SK-N-SH (cell line): Measurements from ENCODE around the gene GNB5. TPM values are rescaled to one million over a fixed set of nuclear protein-coding genes. Genes with fewer than 3 reads are reported as not detected.

Source experiments
- CTCF ChIA-PET: fragments of 300-600, 350-600 bp; formaldehyde crosslinking; extraction: SDS; loops from one replicate; lab custom pipeline; 2021; lab: Yijun Ruan, JAX
- POLR2A ChIA-PET: fragments of 350-600 bp; sonication (Branson Sonifier 250); formaldehyde crosslinking; extraction: SDS; loops from one replicate; lab custom pipeline; 2020; ENCODE audit warnings: antibody characterized with exemption, inconsistent platforms; lab: Yijun Ruan, JAX
- DNase-seq: peaks from one replicate; pipeline ENCODE4 v3.0.0; 2012
- H2AFZ ChIP-seq: fragments of 200-600 bp; sonication (generic); 2 replicates; pipeline ENCODE4 v1.8.1; 2016; ENCODE audit warnings: antibody characterized with exemption, mild to moderate bottlenecking, low read depth
- H3F3A ChIP-seq: fragments of 200-600 bp; sonication (generic); replicated peaks from 2 replicates; pipeline ENCODE3; 2016; ENCODE audit warnings: antibody characterized with exemption, mild to moderate bottlenecking; ENCODE audit not compliant: insufficient read depth
- H3K27ac ChIP-seq, 2 experiments: fragments of 200-500 bp in 1 of 2; fragments of 200-600 bp in 1 of 2; sonication (Bioruptor generic) in 1 of 2; sonication (generic), shearing (Covaris generic) in 1 of 2; 2 replicates each; pipeline versions ENCODE4 v1.5.1 to v1.6.1; 2014 to 2016; ENCODE audit warnings: low read depth in 2 of 2, inconsistent platforms in 1 of 2, low read length in 1 of 2, mild to moderate bottlenecking in 1 of 2, mixed read lengths in 1 of 2
- H3K27me3 ChIP-seq: fragments of 200-600 bp; sonication (generic), shearing (Covaris generic); 2 replicates; pipeline ENCODE4 v1.6.1; 2016; ENCODE audit warnings: mixed run types; ENCODE audit not compliant: insufficient read depth
- H3K36me3 ChIP-seq, 2 experiments: fragments of 200-500 bp in 1 of 2; fragments of 200-600 bp in 1 of 2; sonication (Bioruptor generic) in 1 of 2; sonication (generic) in 1 of 2; replicated peaks in 1 of 2; 2 replicates each; pipeline versions ENCODE3 to v1.5.1; 2014 to 2016; ENCODE audit warnings: low read length in 1 of 2, mild to moderate bottlenecking in 1 of 2; ENCODE audit not compliant: insufficient read depth in 2 of 2, control insufficient read depth in 1 of 2
- H3K4me1 ChIP-seq, 2 experiments: fragments of 200-500 bp in 1 of 2; fragments of 200-600 bp in 1 of 2; sonication (Bioruptor generic) in 1 of 2; sonication (generic), shearing (Covaris generic) in 1 of 2; 2 replicates each; pipeline versions ENCODE4 v1.5.1 to v1.6.1; 2014 to 2016; ENCODE audit warnings: low read depth in 1 of 2, low read length in 1 of 2, mixed run types in 1 of 2; ENCODE audit not compliant: insufficient read depth in 2 of 2, control insufficient read depth in 1 of 2
- H3K4me2 ChIP-seq: fragments of 200-600 bp; sonication (generic), shearing (Covaris generic); 2 replicates; pipeline ENCODE4 v1.6.1; 2017; ENCODE audit warnings: mixed run types
- H3K4me3 ChIP-seq, 2 experiments: fragments of 200-500 bp in 1 of 2; fragments of 200-600 bp in 1 of 2; sonication (Bioruptor generic) in 1 of 2; sonication (generic), shearing (Covaris generic) in 1 of 2; 2 replicates each; pipeline versions ENCODE4 v1.5.1 to v1.8.1; 2014 to 2016; ENCODE audit warnings: low read depth in 2 of 2, inconsistent platforms in 1 of 2, low read length in 1 of 2, mild to moderate bottlenecking in 1 of 2, mixed read lengths in 1 of 2, moderate library complexity in 1 of 2
- H3K79me2 ChIP-seq: fragments of 200-600 bp; sonication (generic); 2 replicates; pipeline ENCODE4 v1.8.1; 2017; ENCODE audit warnings: mild to moderate bottlenecking; ENCODE audit not compliant: insufficient read depth
- H3K9ac ChIP-seq: fragments of 200-600 bp; sonication (generic); 2 replicates; pipeline ENCODE4 v1.6.1; 2017; ENCODE audit warnings: mixed run types
- H3K9me2 ChIP-seq: fragments of 200-600 bp; sonication (generic); 2 replicates; pipeline ENCODE4 v1.6.1; 2017; ENCODE audit warnings: mixed run types
- H3K9me3 ChIP-seq: fragments of 200-600 bp; sonication (generic); 2 replicates; pipeline ENCODE4 v1.6.1; 2017; ENCODE audit warnings: mixed run types, mild to moderate bottlenecking, moderate library complexity
- H4K20me1 ChIP-seq: fragments of 200-600 bp; sonication (generic); 2 replicates; pipeline ENCODE4 v1.6.1; 2017; ENCODE audit warnings: mild to moderate bottlenecking, mixed run types; ENCODE audit not compliant: insufficient read depth
- CHD2 ChIP-seq: fragments of 150-350 bp; IDR thresholded peaks from 2 replicates; pipeline ENCODE4 v1.6.1; 2018; ENCODE audit warnings: low read length; ENCODE audit not compliant: partially characterized antibody
- ELF1 ChIP-seq: IDR thresholded peaks from 2 replicates; pipeline ENCODE4 v1.4.0; 2012
- FOSL2 ChIP-seq: IDR thresholded peaks from 2 replicates; pipeline ENCODE4 v1.4.0; 2012; ENCODE audit warnings: low read depth, mild to moderate bottlenecking, moderate library complexity, borderline replicate concordance
- FOXJ3 ChIP-seq: sonication (generic); formaldehyde crosslinking; IDR thresholded peaks from 2 replicates; pipeline ENCODE4 v1.5.1; 2020; ENCODE audit warnings: mild to moderate bottlenecking, missing genetic modification reagents
- GABPA ChIP-seq: IDR thresholded peaks from 2 replicates; pipeline ENCODE4 v1.4.0; 2012; ENCODE audit warnings: low read depth, mild to moderate bottlenecking
- MEF2A ChIP-seq: IDR thresholded peaks from 2 replicates; pipeline ENCODE4 v1.4.0; 2012; ENCODE audit warnings: low read depth, borderline replicate concordance
- POLR2AphosphoS5 ChIP-seq: IDR thresholded peaks from 2 replicates; pipeline ENCODE4 v1.6.1; 2012; ENCODE audit warnings: low read depth, low read length
- RAD21 ChIP-seq: IDR thresholded peaks from 2 replicates; pipeline ENCODE4 v1.6.1; 2012; ENCODE audit warnings: mild to moderate bottlenecking, low read length
- RCOR1 ChIP-seq: fragments of 150-350 bp; IDR thresholded peaks from 2 replicates; pipeline ENCODE4 v1.6.1; 2017; ENCODE audit warnings: antibody characterized with exemption, low read length
- RXRA ChIP-seq: IDR thresholded peaks from 2 replicates; pipeline ENCODE4 v1.4.0; 2012; ENCODE audit warnings: low read depth, mild to moderate bottlenecking, borderline replicate concordance
- TAF1 ChIP-seq: IDR thresholded peaks from 2 replicates; pipeline ENCODE4 v1.6.1; 2012; ENCODE audit warnings: low read depth, mild to moderate bottlenecking, low read length, moderate library complexity, borderline replicate concordance
- TEAD4 ChIP-seq: IDR thresholded peaks from 2 replicates; pipeline ENCODE4 v1.4.0; 2012; ENCODE audit warnings: mild to moderate bottlenecking, borderline replicate concordance; ENCODE audit not compliant: insufficient read depth
- YY1 ChIP-seq: IDR thresholded peaks from 2 replicates; pipeline ENCODE4 v1.4.0; 2012; ENCODE audit warnings: low read depth, mild to moderate bottlenecking
- WGBS: methylation state at CpG from one replicate; pipeline ENCODE4 v1.1.6; 2017; ENCODE audit warnings: low lambda C conversion rate; 5-methylcytosine and 5-hydroxymethylcytosine counted together
- polyA plus RNA-seq, 3 experiments: library from polyadenylated mRNA; depleted of rRNA; stranded (reverse); fragments of >200 nt; gene quantifications; 2 replicates each; pipeline ENCODE4 v1.2.3, GENCODE V29; 2012
- TF ChIP-seq, protein P1 (sequence below): IDR thresholded peaks from 2 replicates; pipeline ENCODE4; 2012

GNB5 gene
- polyA plus RNA-seq, 1 of the 3 experiments (the other 2 are of a cell fraction): 73.7 TPM

GRCh38 chr15:52224211-52224610 lies 33.0 kb upstream of the GNB5 start:
- no peaks in the 10 kb centered on the region for H3K79me2 ChIP-seq
- no peak for TF ChIP-seq TEAD4
- H3K27ac ChIP-seq: no peak overlapping the region
- no peak overlapping the region for H3K4me3 ChIP-seq
- no peak for DNase-seq
- no peaks in the 10 kb centered on the region for H3K9me2 ChIP-seq
- no peaks in the 10 kb centered on the region for H4K20me1 ChIP-seq
- no peaks in the 10 kb centered on the region for H3K27me3 ChIP-seq
- WGBS: 93% methylated on average over 4 of the region's 4 CpGs
- peaks cover 5% of the 10 kb centered on the region for H3F3A ChIP-seq
- ChIA-PET CTCF (interaction anchor here (1.6 kb wide), 1 partner anchor 16 kb away, joined by 5 read pairs; no protein-coding TSS in a partner anchor), POLR2A (no interaction called here)
- no peak overlapping the region for H2AFZ ChIP-seq
- H3K4me2 ChIP-seq: no peak overlapping the region
- no peak overlapping the region for H3K9ac ChIP-seq
- H3K36me3 ChIP-seq: no peaks in the 10 kb centered on the region
- no peaks in the 10 kb centered on the region for H3K4me1 ChIP-seq
- no peaks in the 10 kb centered on the region for H3K9me3 ChIP-seq

- no peak for DNase-seq
- Histone ChIP-seq H3K4me1 (no peaks in the 10 kb centered on the region), H3K9me3 (no peaks in the 10 kb centered on the region), H3K79me2 (no peaks in the 10 kb centered on the region), H3K9me2 (no peaks in the 10 kb centered on the region), H3K4me3 (no peak overlapping the region), H3K27me3 (no peaks in the 10 kb centered on the region), H2AFZ (no peak overlapping the region), H3F3A (no peaks in the 10 kb centered on the region), H3K27ac (no peak overlapping the region), H4K20me1 (no peaks in the 10 kb centered on the region), H3K36me3 (no peaks in the 10 kb centered on the region), H3K4me2 (no peak overlapping the region), H3K9ac (no peak overlapping the region)
- TF ChIP-seq RXRA: no peak
- no peak for TF ChIP-seq TAF1
- TF ChIP-seq YY1: no peak
- TF ChIP-seq RCOR1: no peak
- TF ChIP-seq CHD2: no peak
- no peak for TF ChIP-seq ELF1
- TF ChIP-seq FOSL2: no peak
- TF ChIP-seq, protein P1, sequence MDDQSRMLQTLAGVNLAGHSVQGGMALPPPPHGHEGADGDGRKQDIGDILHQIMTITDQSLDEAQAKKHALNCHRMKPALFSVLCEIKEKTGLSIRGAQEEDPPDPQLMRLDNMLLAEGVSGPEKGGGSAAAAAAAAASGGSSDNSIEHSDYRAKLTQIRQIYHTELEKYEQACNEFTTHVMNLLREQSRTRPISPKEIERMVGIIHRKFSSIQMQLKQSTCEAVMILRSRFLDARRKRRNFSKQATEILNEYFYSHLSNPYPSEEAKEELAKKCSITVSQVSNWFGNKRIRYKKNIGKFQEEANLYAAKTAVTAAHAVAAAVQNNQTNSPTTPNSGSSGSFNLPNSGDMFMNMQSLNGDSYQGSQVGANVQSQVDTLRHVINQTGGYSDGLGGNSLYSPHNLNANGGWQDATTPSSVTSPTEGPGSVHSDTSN: no peak
- TF ChIP-seq FOXJ3 (CRISPR knock-in tag): no peak
- CTCF ChIA-PET: no interaction called here
- POLR2A ChIA-PET: no interaction called here
- WGBS: 91% methylated on average over 5 of the region's 5 CpGs
Measured at GRCh38 chr15:52221730-52222129, 30.5 kb upstream of the GNB5 start.

- Histone ChIP-seq H4K20me1 (no peaks in the 10 kb centered on the region), H2AFZ (no peak overlapping the region), H3K79me2 (no peaks in the 10 kb centered on the region), H3K9ac (no peak overlapping the region), H3K4me3 (no peak overlapping the region), H3K4me1 (no peaks in the 10 kb centered on the region), H3F3A (no peaks in the 10 kb centered on the region), H3K27ac (no peak overlapping the region), H3K9me3 (no peaks in the 10 kb centered on the region), H3K36me3 (no peaks in the 10 kb centered on the region), H3K9me2 (no peaks in the 10 kb centered on the region), H3K27me3 (no peaks in the 10 kb centered on the region), H3K4me2 (no peak overlapping the region)
- POLR2A ChIA-PET: no interaction called here
- no peak for DNase-seq
- 92% methylated on average over 7 of the region's 7 CpGs for WGBS
- no peak for TF ChIP-seq RAD21
- TF ChIP-seq GABPA: no peak
- no peak for TF ChIP-seq POLR2AphosphoS5
- no peak for TF ChIP-seq MEF2A
- no peak for TF ChIP-seq FOSL2
- CTCF ChIA-PET: interaction anchor here (0.8 to 2.0 kb wide), 3 partner anchors 13 to 234 kb away, joined by 3 to 8 read pairs (median 4); no protein-coding TSS in a partner anchor
Measured at GRCh38 chr15:52220937-52221660, 29.9 kb upstream of the GNB5 start.
